CD4-positive, alpha-beta T cell treated with Interleukin-15 for 1 hour (primary cell): ENCODE data around the gene TSPAN10.

Experiments
- DNase-seq: peaks from one replicate; pipeline ENCODE4 v3.0.0-alpha.2; 2020

The TSPAN10 gene

GRCh38 chr17:81690549-81690948 is 53.6 kb downstream of the TSPAN10 start:
- DNase-seq: no peak

GRCh38 chr17:81691196-81691595 is 54.2 kb downstream of the TSPAN10 start:
- DNase-seq: no peak

- no peak for DNase-seq
These were observed 54.6 kb downstream of the TSPAN10 start for GRCh38 chr17:81691608-81692007.

- DNase-seq: no peak
These were observed 56.7 kb downstream of the TSPAN10 start for GRCh38 chr17:81693509-81694210.

GRCh38 chr17:81694810-81695209 is 57.8 kb downstream of the TSPAN10 start:
- no peak for DNase-seq

GRCh38 chr17:81695211-81695610 is 58.2 kb downstream of the TSPAN10 start:
- DNase-seq: no peak

GRCh38 chr17:81695801-81696200 is 58.8 kb downstream of the TSPAN10 start:
- no peak for DNase-seq

GRCh38 chr17:81696218-81696941 is 59.4 kb downstream of the TSPAN10 start:
- no peak for DNase-seq

GRCh38 chr17:81697261-81698044 is 60.5 kb downstream of the TSPAN10 start:
- DNase-seq: no peak
